C4-2B (cell line): ENCODE data around the gene AHI1.
"Not testable (repeated sequence)": the region's sequence is repeated elsewhere in the genome, so short reads cannot be mapped to it uniquely, and the experiment has no call there.

ENCODE experiments used
- H3K27ac ChIP-seq: fragments of 450-650 bp; 2 replicates; pipeline ENCODE4 v1.5.1; 2017
- ZFX ChIP-seq: fragments of 450-650 bp; IDR thresholded peaks from 2 replicates; pipeline ENCODE4 v1.6.1; 2017
- TF ChIP-seq, protein P1 (sequence below): fragments of 450-650 bp; conservative IDR thresholded peaks from 2 replicates; pipeline ENCODE4 v1.5.1; 2017; ENCODE audit warnings: mild to moderate bottlenecking

Gene AHI1

GRCh38 chr6:135254471-135254870, 243.1 kb downstream of the AHI1 start:
- no peak for TF ChIP-seq ZFX
- TF ChIP-seq, protein P1, sequence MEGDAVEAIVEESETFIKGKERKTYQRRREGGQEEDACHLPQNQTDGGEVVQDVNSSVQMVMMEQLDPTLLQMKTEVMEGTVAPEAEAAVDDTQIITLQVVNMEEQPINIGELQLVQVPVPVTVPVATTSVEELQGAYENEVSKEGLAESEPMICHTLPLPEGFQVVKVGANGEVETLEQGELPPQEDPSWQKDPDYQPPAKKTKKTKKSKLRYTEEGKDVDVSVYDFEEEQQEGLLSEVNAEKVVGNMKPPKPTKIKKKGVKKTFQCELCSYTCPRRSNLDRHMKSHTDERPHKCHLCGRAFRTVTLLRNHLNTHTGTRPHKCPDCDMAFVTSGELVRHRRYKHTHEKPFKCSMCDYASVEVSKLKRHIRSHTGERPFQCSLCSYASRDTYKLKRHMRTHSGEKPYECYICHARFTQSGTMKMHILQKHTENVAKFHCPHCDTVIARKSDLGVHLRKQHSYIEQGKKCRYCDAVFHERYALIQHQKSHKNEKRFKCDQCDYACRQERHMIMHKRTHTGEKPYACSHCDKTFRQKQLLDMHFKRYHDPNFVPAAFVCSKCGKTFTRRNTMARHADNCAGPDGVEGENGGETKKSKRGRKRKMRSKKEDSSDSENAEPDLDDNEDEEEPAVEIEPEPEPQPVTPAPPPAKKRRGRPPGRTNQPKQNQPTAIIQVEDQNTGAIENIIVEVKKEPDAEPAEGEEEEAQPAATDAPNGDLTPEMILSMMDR = no peak

GRCh38 chr6:135251498-135252441, 245.8 kb downstream of the AHI1 start:
- peak overlapping the region; percentile 27 for H3K27ac ChIP-seq
- TF ChIP-seq, protein P1 = no peak
- no peak for TF ChIP-seq ZFX

More at GRCh38 chr6:135254471-135254870, 243.1 kb downstream of the AHI1 start:
- H3K27ac ChIP-seq = no peak overlapping the region

- peak overlapping the region; percentile 19; the same call in 1 of the 2 replicates for H3K27ac ChIP-seq
- TF ChIP-seq ZFX = no peak
- TF ChIP-seq, protein P1 = no peak
Observed at GRCh38 chr6:135250751-135251497, 246.6 kb downstream of the AHI1 start.

DNA sequence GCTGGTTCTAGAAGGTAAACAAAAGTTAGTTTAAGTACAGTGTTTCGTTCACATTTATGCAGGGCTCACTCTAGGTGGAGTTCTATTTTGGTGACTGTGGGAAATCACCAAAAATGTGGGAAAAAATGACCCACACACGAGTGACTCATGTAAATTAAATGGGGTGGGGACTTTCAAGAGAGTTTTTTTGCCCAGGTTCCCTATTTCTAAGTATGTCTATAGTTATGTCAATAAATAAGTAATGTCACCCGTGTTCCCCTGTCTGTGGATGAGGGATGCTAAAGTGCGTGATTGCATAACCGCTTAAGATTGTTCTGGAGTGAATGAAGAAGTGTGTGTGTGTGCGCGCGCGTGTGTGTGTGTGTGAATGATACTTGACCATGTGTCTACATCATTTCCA, 247.3 kb downstream of the AHI1 start:
- peak overlapping the region; percentile 19; the same call in 1 of the 2 replicates for H3K27ac ChIP-seq
- TF ChIP-seq, protein P1 = no peak
- TF ChIP-seq ZFX = no peak

DNA sequence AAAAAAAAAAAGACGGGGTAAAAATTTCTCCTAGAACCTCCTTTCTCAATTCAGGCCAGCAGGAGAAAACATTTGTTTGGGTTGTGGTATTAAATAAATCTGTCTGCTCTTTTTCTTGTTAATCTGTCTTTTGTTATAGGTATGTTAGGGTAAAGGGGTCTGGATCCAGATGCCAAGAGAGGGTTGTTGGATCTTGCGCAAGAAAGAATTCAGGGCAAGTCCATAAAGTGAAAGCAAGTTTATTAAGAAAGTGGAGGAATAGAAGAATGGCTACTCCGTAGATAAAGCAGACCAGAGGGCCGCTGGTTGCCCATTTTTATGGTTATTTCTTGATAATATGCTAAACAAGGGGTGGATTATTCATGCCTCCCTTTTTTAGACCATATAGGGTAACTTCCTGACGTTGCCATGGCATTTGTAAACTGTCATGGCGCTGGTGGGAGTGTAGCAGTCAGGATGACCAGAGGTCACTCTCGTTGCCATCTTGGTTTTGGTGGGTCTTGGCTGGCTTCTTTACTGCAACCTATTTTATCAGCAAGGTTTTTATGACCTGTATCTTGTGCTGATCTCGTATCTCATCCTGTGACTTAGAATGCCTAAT, 251.0 kb downstream of the AHI1 start:
- not testable (repeated sequence) for H3K27ac ChIP-seq

GRCh38 chr6:135244805-135245204, 252.7 kb downstream of the AHI1 start:
- no peak for TF ChIP-seq ZFX
- TF ChIP-seq, protein P1 = no peak
- H3K27ac ChIP-seq = no peak overlapping the region

GRCh38 chr6:135243871-135244796, 253.4 kb downstream of the AHI1 start:
- no peak overlapping the region for H3K27ac ChIP-seq
- no peak for TF ChIP-seq ZFX
- TF ChIP-seq, protein P1 = no peak
